Rectal smooth muscle tissue (tissue), 1 donor: ENCODE measurements around the gene SAP30BP.
A peak's percentile ranks its signal among the peaks of the same experiment; 100 is the strongest.

Experiments used
- H3K27ac ChIP-seq: one replicate; pipeline ENCODE4 v1.7.0; 2013; ENCODE audit warnings: low read depth, low read length, inconsistent platforms
- H3K27me3 ChIP-seq: one replicate; pipeline ENCODE4 v1.7.0; 2013; ENCODE audit warnings: low read length; ENCODE audit not compliant: control insufficient read depth, insufficient read depth
- H3K36me3 ChIP-seq: one replicate; pipeline ENCODE4 v1.7.0; 2013; ENCODE audit warnings: low read length; ENCODE audit not compliant: control insufficient read depth, insufficient read depth
- H3K4me1 ChIP-seq: one replicate; pipeline ENCODE4 v1.7.0; 2013; ENCODE audit warnings: low read length; ENCODE audit not compliant: control insufficient read depth, insufficient read depth
- H3K4me3 ChIP-seq: one replicate; pipeline ENCODE4 v1.7.0; 2013; ENCODE audit warnings: low read length
- H3K9ac ChIP-seq: one replicate; pipeline ENCODE4 v1.7.0; 2013; ENCODE audit warnings: low read length

Gene SAP30BP

DNA sequence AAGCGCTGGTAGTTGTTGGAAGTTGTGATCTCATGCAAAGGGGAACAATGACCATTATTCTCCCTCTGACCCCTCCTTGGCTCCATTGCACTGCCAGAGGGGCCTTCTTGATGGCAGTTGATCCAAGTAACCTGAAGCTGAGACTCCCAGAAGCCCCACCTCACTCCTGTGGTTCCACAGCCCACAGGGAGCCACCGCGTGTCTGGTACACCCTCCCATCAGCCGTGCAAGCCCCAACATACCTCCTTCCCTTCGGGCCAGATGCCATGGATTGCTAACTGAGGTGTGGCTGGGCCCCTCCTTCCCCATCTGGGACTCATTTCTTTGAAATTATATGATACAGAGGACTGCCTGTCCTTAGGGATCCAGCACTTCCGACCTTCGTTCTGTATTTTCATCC lies 17.8 kb downstream of the SAP30BP start:
- Histone ChIP-seq H3K4me1 (no peaks in the 10 kb centered on the region), H3K27me3 (no peaks in the 10 kb centered on the region), H3K9ac (no peak overlapping the region), H3K27ac (peak overlapping the region; percentile 6), H3K4me3 (no peak overlapping the region), H3K36me3 (peaks cover 2% of the 10 kb centered on the region)

DNA sequence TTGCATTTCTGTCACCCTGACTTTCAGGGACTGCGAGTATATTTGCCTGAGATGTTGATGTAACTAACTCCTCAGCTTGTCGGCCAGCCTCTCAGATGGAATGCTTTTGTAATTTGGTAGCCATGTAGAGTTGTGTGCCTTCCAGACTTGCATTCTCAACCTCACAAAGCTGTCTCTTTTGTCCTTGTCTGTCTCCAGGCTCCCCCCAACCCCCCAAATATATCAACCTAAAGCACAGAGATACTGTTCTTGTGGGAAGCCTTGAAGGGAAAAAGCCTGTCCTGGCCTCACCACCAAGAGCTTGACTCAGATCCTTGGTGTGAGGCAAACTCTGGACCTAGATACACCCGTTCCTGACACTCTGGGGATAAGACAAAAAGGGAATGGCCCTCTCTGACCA lies 18.4 kb downstream of the SAP30BP start:
- H3K9ac ChIP-seq: no peak overlapping the region
- H3K27ac ChIP-seq: no peak overlapping the region
- no peaks in the 10 kb centered on the region for H3K4me1 ChIP-seq

DNA sequence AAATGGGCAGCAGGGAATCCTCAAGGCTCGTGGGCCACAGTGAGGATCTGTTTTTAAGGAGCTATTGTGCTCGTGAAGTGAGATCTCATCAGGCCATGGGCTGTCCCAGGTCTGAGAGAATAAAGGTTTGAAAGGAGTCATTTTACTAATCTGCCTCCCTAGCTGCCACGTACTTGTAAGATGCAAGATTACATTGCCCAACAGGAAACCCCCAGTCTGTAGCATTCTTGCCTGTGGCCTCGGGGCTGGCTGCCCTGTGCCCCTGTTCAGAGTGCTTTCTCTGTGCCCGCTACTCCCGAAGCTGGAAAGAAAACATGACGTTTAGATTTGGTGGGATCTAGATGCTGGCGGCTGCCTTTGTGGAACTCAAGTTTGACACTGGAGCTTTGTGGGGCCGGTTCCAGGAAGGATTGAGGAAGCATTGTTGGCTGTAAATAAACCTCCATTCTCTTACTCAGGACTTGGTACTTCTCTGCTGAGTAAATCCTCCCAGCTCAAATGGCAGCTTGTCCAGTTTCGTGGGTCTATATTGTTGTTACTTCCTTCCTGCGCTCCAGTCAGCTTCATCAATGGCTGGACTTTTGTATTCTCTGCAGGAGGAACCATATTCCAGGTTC lies 21.2 kb downstream of the SAP30BP start:
- H3K27me3 ChIP-seq: no peaks in the 10 kb centered on the region
- H3K9ac ChIP-seq: no peak overlapping the region
- H3K27ac ChIP-seq: peak overlapping the region; percentile 11
- H3K4me1 ChIP-seq: peaks cover 13% of the 10 kb centered on the region
- peaks cover 7% of the 10 kb centered on the region for H3K36me3 ChIP-seq
- no peak overlapping the region for H3K4me3 ChIP-seq

More for the DNA sequence above, 18.4 kb downstream of the SAP30BP start:
- no peak overlapping the region for H3K4me3 ChIP-seq
- H3K36me3 ChIP-seq: peaks cover 2% of the 10 kb centered on the region
- no peaks in the 10 kb centered on the region for H3K27me3 ChIP-seq

DNA sequence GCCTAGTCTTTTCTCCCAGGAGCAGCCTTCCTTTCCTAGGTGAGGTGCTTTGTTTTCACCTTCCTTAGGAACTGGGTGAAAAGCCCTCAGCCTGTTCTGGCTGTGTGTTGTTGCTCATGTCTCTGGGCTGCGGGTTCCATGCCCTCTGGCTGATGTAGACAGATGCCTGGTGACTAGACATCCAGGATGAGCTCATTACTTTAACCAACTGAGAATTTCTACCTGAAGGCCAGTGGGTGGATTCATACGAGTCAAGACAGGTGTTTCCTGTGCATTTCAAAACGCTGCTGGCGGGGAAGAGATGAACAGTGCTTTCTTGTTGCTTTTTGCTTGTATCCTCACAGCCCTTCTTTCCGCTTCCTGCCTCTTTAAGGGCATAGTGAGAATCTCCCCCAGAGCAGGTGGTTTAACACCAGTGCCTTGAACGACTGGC lies 22.3 kb downstream of the SAP30BP start:
- Histone ChIP-seq H3K9ac (no peak overlapping the region), H3K27me3 (no peaks in the 10 kb centered on the region), H3K36me3 (peaks cover 7% of the 10 kb centered on the region), H3K4me1 (peaks cover 25% of the 10 kb centered on the region), H3K27ac (no peak overlapping the region), H3K4me3 (no peak overlapping the region)

DNA sequence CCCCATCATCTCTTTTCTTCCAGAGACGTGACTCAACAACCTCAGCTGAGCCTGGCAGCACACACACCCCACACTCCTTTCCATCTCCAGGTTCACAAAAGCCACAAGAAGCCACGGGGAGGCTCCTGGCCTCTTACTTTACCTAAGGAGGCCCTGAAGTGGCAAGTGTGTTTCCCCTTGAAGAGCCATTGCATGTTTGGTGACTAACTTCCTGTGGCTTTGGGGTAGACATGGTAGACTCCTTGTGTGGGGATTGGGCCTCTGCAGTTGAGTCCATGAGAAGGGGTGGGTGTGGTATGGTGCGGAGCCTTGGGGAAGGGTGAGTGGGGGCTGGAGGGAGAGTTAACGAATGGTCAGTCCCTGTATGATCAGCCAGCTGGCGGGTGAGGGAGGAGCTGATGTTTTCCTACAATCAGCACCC lies 24.2 kb downstream of the SAP30BP start:
- Histone ChIP-seq H3K4me1 (peaks cover 26% of the 10 kb centered on the region), H3K9ac (no peak overlapping the region), H3K27me3 (no peaks in the 10 kb centered on the region), H3K36me3 (peaks cover 10% of the 10 kb centered on the region), H3K4me3 (no peak overlapping the region), H3K27ac (peak overlapping the region; percentile 28)

DNA sequence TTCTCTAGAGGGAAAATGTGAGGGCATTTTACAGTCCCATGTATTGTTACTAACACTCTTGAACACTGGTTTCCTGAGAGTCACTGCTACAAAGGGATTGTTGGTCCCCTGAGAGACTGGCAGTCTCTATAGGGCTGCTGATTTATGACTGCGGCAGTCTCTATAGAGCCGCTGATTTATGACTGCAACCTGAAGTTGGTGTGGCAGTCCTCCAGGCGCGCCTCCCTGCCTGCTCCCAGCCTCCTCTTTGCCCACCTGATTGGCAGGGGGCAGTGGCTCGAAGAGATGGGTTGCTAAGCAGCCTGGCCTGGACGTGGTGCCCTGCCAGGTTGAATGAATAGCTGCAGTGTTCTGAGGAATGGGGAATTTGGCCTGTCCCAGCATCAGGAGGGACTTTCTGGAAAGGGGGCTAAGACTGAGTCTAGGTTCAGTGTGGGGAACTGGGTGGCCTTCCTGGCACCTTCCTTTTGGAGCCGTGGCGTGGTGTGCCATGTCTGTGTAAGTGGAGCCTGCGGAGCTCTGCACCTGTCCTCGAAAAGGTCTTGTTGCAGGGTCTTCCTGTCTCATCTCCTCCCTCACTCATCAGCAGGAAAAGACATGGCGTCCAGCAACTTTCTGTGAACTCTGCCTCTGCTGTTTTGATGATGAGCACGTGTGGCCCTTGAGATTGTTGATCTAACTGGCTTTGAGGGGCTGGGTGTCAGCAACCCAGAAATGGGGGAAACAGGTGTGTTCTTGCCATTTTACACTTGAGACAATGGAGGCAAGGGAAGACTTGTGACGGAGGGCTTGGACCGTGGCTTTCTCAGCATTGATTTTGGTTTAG lies 24.9 kb downstream of the SAP30BP start:
- Histone ChIP-seq H3K4me3 (no peak overlapping the region), H3K27ac (peak overlapping the region; percentile 77), H3K27me3 (no peaks in the 10 kb centered on the region), H3K9ac (no peak overlapping the region), H3K36me3 (peaks cover 10% of the 10 kb centered on the region), H3K4me1 (peaks cover 26% of the 10 kb centered on the region)

DNA sequence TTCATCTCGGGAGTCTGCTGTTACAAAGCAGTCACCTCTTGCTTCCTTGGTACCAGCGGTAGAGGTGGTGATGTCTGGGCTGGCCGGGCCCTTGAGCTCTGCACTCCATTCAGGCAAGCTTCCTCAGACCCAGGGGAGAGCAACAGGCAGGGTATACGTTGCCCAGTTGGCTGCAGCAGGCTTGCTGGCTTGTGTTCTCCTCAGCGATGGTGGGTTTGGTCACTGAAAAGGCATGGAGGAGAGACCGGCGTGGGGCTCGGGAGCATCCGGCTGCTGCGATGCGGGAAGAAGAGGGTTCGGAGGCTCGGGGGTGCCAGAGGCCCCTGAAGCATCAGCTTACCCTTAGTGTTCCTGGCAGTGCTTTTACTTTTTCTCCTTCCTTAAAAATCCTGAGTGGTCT lies 25.8 kb downstream of the SAP30BP start:
- H3K9ac ChIP-seq: no peak overlapping the region
- H3K4me1 ChIP-seq: peaks cover 26% of the 10 kb centered on the region
- H3K4me3 ChIP-seq: no peak overlapping the region
- peaks cover 9% of the 10 kb centered on the region for H3K36me3 ChIP-seq
- peak overlapping the region; percentile 77 for H3K27ac ChIP-seq
- no peaks in the 10 kb centered on the region for H3K27me3 ChIP-seq

DNA sequence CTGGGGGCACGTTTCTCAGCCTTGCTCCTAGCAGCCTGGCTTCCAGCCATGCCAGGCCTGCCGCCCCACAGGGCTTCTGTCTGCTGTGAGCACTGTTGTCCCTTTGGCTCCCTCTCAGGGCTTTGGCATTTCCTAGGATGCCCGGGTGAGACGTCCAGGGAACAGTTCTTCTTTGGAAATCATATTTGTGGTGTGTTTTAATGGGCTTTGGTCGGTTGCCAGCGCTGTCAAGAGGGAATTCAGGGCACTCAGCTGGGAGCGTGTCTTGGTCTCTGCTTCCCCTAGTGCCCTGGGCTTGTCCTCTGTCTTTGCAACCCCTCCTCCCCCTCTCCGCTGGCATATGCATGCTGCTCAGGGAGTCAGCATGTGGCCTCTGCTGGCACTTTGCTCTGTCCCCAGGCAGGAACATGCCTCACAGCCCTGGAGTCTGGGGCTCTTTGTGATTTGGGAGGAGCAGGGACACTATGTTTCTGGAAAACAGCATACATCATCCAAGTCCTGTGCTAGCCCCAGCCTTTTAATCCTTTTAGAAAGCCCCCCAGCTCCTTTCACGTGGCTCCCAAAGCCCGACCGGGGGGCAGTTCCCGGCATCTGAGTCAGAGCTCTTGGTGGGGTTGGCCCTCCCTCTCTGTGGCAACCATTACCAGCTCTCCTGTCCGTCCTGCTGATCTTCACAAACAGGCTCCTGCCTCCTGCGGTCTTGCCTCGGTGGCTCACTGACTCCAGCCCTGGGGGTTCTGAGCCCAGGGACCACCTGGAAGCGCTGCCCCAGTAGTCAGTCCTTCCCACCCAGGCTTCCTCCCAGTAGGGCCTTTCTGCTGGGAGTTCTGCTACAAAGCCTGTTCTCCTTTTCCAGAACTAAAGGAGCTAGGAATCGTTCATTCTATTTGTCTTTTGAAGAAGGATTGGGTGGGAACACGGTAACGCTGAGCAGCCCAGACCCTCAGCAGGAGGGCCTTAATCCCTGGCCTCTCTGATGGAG lies 26.7 kb downstream of the SAP30BP start:
- Histone ChIP-seq H3K4me3 (no peak overlapping the region), H3K27ac (peak overlapping the region; percentile 77), H3K4me1 (peaks cover 26% of the 10 kb centered on the region), H3K36me3 (peaks cover 8% of the 10 kb centered on the region), H3K27me3 (no peaks in the 10 kb centered on the region), H3K9ac (peak overlapping the region; percentile 26)

DNA sequence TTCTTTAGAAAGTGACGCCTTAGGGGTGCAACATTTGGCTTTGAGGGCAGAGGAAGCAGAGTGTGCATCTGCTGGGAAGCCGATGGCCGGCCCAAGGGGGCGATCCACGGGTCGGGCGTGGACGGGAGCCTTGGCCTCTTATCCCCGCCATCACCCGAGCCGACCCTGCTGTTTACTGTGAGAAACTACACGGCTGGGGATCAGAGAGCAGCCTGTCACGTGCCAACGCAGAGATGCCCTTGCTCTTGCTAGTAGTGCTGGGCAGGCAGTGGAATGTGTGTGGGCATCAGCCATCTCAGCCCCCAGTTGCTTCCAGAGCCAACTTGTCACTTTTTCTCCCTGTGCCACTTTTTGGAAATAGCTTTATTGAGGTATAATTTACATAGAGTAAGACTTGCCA lies 27.4 kb downstream of the SAP30BP start:
- Histone ChIP-seq H3K4me1 (peaks cover 28% of the 10 kb centered on the region), H3K9ac (no peak overlapping the region), H3K4me3 (no peak overlapping the region), H3K27ac (peak overlapping the region; percentile 77), H3K27me3 (no peaks in the 10 kb centered on the region), H3K36me3 (peaks cover 8% of the 10 kb centered on the region)

DNA sequence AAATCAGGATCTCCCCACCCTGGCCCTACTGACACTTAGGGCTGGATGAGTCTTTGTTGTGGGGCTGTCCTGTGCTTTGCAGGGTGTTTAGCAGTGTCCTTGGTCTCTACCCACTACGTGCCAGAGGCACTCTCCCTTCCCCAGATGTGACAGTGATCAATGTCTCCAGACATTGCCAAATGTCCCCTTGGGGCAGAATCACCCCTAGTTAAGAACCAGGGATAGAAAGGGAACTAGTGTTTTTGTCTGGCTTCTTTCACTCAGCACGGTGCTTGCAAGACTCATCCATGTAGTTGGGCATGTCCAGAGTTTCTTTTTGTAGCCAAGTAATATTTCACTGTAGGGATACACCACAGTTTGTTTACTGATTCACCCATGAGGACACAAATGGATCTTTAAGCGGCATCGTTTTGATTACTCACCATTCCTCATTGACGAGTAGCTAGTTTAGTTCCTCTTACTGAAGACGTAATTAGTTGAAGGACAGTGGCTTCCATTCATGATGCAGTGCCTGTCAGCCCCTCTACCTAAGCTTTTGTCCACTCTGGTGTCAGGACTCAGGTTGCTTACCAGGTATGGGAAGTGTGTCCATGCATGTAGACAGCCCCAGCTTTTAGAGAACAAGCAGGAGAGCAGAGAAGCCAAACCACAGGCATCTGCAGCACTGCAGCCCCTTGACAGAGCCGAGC lies 28.1 kb downstream of the SAP30BP start:
- H3K27me3 ChIP-seq: no peaks in the 10 kb centered on the region
- peaks cover 9% of the 10 kb centered on the region for H3K36me3 ChIP-seq
- no peak overlapping the region for H3K4me3 ChIP-seq
- H3K27ac ChIP-seq: peak overlapping the region; percentile 77
- H3K9ac ChIP-seq: no peak overlapping the region
- peaks cover 35% of the 10 kb centered on the region for H3K4me1 ChIP-seq

DNA sequence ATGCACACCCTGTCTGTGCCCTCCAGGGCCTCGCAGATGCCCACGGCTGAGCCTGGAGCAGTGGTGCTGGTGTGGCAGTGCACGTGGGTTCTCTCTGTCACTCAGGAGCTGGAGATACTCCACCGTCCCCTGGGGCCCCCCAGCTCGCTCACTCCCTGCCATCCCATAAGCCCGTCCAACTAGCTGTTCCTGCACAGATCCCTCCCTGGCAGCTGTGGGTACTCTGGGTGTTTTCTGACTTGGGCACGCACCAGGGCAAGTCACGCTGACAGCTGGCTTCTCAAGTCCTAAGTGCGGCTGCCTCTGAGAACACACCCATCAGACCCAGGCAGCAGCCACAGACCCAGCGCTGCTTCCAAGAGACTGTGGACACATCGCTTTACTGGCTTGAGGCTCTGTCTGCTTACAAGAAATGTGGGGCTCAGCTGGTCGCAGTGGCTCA lies 28.7 kb downstream of the SAP30BP start:
- H3K9ac ChIP-seq: no peak overlapping the region

More for the DNA sequence above, 28.7 kb downstream of the SAP30BP start:
- Histone ChIP-seq H3K4me1 (peaks cover 36% of the 10 kb centered on the region), H3K4me3 (no peak overlapping the region), H3K27ac (peak overlapping the region; percentile 77), H3K27me3 (no peaks in the 10 kb centered on the region), H3K36me3 (peaks cover 15% of the 10 kb centered on the region)
